Lung (tissue), 12 donors: ENCODE measurements around the gene CLEC4F. TPM values are rescaled to one million over a fixed set of nuclear protein-coding genes. Genes with fewer than 3 reads are reported as not detected.
A peak's percentile ranks its signal among the peaks of the same experiment; 100 is the strongest.

ENCODE experiments used
- ATAC-seq: fragments of 200-7000 bp; cut with Tn5 transposase; one replicate; pipeline ENCODE4 v1.9.1; 2020; ENCODE audit warnings: moderate number of reproducible peaks; ENCODE audit not compliant: insufficient read depth, low FRiP score
- DNase-seq, 3 donors: peaks; one replicate each; pipeline ENCODE4 v3.0.0-alpha.2; 2013 to 2017
- H3K27ac ChIP-seq, 2 donors: one replicate each; pipeline ENCODE4 v1.5.1; 2013; ENCODE audit warnings: mild to moderate bottlenecking in 2 of 2, moderate library complexity in 2 of 2, control low read depth in 1 of 2, inconsistent platforms in 1 of 2, low read depth in 1 of 2, low read length in 1 of 2
- H3K27me3 ChIP-seq, 3 donors: one replicate each; pipeline ENCODE4 v1.5.1; 2013; ENCODE audit warnings: low read length in 2 of 3; ENCODE audit not compliant: control insufficient read depth in 3 of 3, insufficient read depth in 3 of 3
- H3K36me3 ChIP-seq, 4 donors: one replicate each; pipeline ENCODE4 v1.5.1; 2013; ENCODE audit warnings: low read length in 4 of 4, mild to moderate bottlenecking in 1 of 4, moderate library complexity in 1 of 4; ENCODE audit not compliant: control insufficient read depth in 4 of 4, insufficient read depth in 4 of 4
- H3K4me1 ChIP-seq, 5 donors: one replicate each; pipeline ENCODE4 v1.5.1; 2013; ENCODE audit warnings: low read length in 5 of 5, mild to moderate bottlenecking in 2 of 5, moderate library complexity in 1 of 5; ENCODE audit not compliant: control insufficient read depth in 5 of 5, insufficient read depth in 5 of 5
- H3K4me3 ChIP-seq: one replicate; pipeline ENCODE4 v1.5.1; 2013; ENCODE audit warnings: mild to moderate bottlenecking, control low read depth, moderate library complexity
- H3K9ac ChIP-seq, 2 donors: one replicate each; pipeline ENCODE4 v1.5.1; 2013; ENCODE audit warnings: low read length in 2 of 2, control low read depth in 1 of 2; ENCODE audit not compliant: insufficient read depth in 1 of 2
- H3K9me3 ChIP-seq, 4 donors: one replicate each; pipeline ENCODE4 v1.5.1; 2013; ENCODE audit warnings: low read length in 3 of 4, mild to moderate bottlenecking in 1 of 4, moderate library complexity in 1 of 4; ENCODE audit not compliant: control insufficient read depth in 4 of 4, insufficient read depth in 3 of 4
- WGBS, 2 donors: extraction: QIAGEN DNeasy Blood & Tissue Kit; methylation state at CpG; one replicate each; pipeline ENCODE4 v1.1.7; 2013; 5-methylcytosine and 5-hydroxymethylcytosine counted together
- polyA plus RNA-seq, 2 donors: library from polyadenylated mRNA; stranded (reverse); fragments of 200-250 nt; gene quantifications; one replicate each; pipeline ENCODE4 v1.2.1, GENCODE V29; 2013
- total RNA-seq, 2 donors: library from RNA; depleted of rRNA in 1 of 2; stranded (reverse); fragments of >200 nt in 1 of 2; gene quantifications; one replicate each; pipeline ENCODE4 v1.2.1, GENCODE V29; 2014 to 2021
- TF ChIP-seq, protein P1 (sequence below): IDR thresholded peaks from 2 replicates; pipeline ENCODE4 v1.5.1; 2012; ENCODE audit warnings: mild to moderate bottlenecking; ENCODE audit errors: control extremely low read depth, extremely low read depth
- donor health status: control.
- donor health status: control.
- donor health status: Bipolar disorder and iron deficiency.
- donor health status: healthy.
- donor health status: DM: yes; HTN: yes; CAD: no.

Gene CLEC4F
- total and polyA plus RNA-seq, 4 donors: 0.31 to 0.58 (median 0.37) TPM

- ATAC-seq (no peak), DNase-seq (no peak)
- 90 to 98% methylated on average over 2 of the region's 2 CpGs for WGBS, 2 donors
- Histone ChIP-seq H3K9ac (no peak overlapping the region), H3K4me3 (no peak overlapping the region), H3K9me3 (no peaks in the 10 kb centered on the region), H3K27me3 (peaks cover 0 to 11% (median 0%) of the 10 kb centered on the region in 3 donors), H3K4me1 (peaks cover 0 to 3% (median 0%) of the 10 kb centered on the region in 5 donors), H3K27ac (no peak overlapping the region), H3K36me3 (no peaks in the 10 kb centered on the region)
- TF ChIP-seq, protein P1, sequence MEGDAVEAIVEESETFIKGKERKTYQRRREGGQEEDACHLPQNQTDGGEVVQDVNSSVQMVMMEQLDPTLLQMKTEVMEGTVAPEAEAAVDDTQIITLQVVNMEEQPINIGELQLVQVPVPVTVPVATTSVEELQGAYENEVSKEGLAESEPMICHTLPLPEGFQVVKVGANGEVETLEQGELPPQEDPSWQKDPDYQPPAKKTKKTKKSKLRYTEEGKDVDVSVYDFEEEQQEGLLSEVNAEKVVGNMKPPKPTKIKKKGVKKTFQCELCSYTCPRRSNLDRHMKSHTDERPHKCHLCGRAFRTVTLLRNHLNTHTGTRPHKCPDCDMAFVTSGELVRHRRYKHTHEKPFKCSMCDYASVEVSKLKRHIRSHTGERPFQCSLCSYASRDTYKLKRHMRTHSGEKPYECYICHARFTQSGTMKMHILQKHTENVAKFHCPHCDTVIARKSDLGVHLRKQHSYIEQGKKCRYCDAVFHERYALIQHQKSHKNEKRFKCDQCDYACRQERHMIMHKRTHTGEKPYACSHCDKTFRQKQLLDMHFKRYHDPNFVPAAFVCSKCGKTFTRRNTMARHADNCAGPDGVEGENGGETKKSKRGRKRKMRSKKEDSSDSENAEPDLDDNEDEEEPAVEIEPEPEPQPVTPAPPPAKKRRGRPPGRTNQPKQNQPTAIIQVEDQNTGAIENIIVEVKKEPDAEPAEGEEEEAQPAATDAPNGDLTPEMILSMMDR: no peak
Measured at GRCh38 chr2:70832386-70832785, 12.0 kb upstream of the CLEC4F start.

DNA sequence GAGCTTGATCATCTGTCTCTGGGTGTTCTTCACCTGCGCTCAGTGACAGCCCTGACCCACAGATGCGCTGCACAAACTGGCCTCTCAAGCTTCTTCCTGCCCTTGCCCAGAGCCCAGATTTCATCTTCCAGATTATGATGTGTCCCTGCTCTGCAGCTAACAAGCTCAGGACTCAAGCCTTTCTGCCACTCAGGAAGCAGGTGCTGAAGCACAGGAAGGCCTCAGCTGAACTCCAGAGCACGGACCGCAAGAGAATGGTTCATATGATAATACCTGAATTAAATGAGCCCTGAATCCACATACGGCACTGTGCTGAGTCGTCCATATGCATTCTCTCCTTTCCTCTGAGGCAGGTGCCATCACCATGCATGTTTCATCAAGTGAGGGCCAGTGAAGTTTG lies 11.5 kb upstream of the CLEC4F start:
- no peak overlapping the region for H3K9ac ChIP-seq
- no peak overlapping the region for H3K4me3 ChIP-seq
- no peak overlapping the region for H3K27ac ChIP-seq
- H3K9me3 ChIP-seq: no peaks in the 10 kb centered on the region
- no peaks in the 10 kb centered on the region for H3K36me3 ChIP-seq
- 31 to 59% methylated on average over 6 of the region's 6 CpGs for WGBS, 2 donors
- ATAC-seq (no peak), DNase-seq (no peak)
- peaks cover 0 to 11% (median 0%) of the 10 kb centered on the region in 3 donors for H3K27me3 ChIP-seq
- TF ChIP-seq, protein P1: no peak
- peaks cover 0 to 4% (median 0%) of the 10 kb centered on the region in 5 donors for H3K4me1 ChIP-seq

GRCh38 chr2:70830366-70830765 lies 10.0 kb upstream of the CLEC4F start:
- 66 to 91% methylated on average over 5 of the region's 5 CpGs for WGBS, 2 donors
- no peak overlapping the region for H3K27ac ChIP-seq
- H3K36me3 ChIP-seq: no peaks in the 10 kb centered on the region
- ATAC-seq (no peak), DNase-seq (peak in 1 of 3 donors; percentile 24)
- peaks cover 0 to 5% (median 0%) of the 10 kb centered on the region in 5 donors for H3K4me1 ChIP-seq
- TF ChIP-seq, protein P1: no peak
- H3K27me3 ChIP-seq: peaks cover 0 to 7% (median 0%) of the 10 kb centered on the region in 3 donors
- H3K4me3 ChIP-seq: no peak overlapping the region
- H3K9ac ChIP-seq: no peak overlapping the region
- no peaks in the 10 kb centered on the region for H3K9me3 ChIP-seq

GRCh38 chr2:70829916-70830315 lies 9.5 kb upstream of the CLEC4F start:
- Histone ChIP-seq H3K27ac (no peak overlapping the region), H3K9me3 (no peaks in the 10 kb centered on the region), H3K9ac (no peak overlapping the region), H3K27me3 (peaks cover 0 to 7% (median 0%) of the 10 kb centered on the region in 3 donors), H3K4me3 (no peak overlapping the region), H3K36me3 (no peaks in the 10 kb centered on the region), H3K4me1 (peaks cover 0 to 5% (median 0%) of the 10 kb centered on the region in 5 donors)
- ATAC-seq: no peak
- TF ChIP-seq, protein P1: no peak
- no peak for DNase-seq
- 58 to 71% methylated on average over 1 of the region's 1 CpG for WGBS, 2 donors
